Measurements from ENCODE around the gene SH3RF3.

SH3RF3 gene

GRCh38 chr2:109139002-109139401, 10.0 kb downstream of the SH3RF3 start:
- no peak for DNase-seq (ENCODE audit: low read depth)

- DNase-seq (ENCODE audit: low read depth), result no peak
Measured at GRCh38 chr2:109139865-109140396, 10.9 kb downstream of the SH3RF3 start.

- DNase-seq (ENCODE audit: low read depth), result no peak
Measured at GRCh38 chr2:109141006-109141600, 12.1 kb downstream of the SH3RF3 start.

GRCh38 chr2:109141727-109142283, 12.8 kb downstream of the SH3RF3 start:
- DNase-seq (ENCODE audit: low read depth), result no peak

GRCh38 chr2:109142416-109143210, 13.6 kb downstream of the SH3RF3 start:
- DNase-seq (ENCODE audit: low read depth), result no peak

- no peak for DNase-seq (ENCODE audit: low read depth)
Measured at GRCh38 chr2:109143214-109144187, 14.5 kb downstream of the SH3RF3 start.

- DNase-seq (ENCODE audit: low read depth), result no peak
Measured at GRCh38 chr2:109144271-109144670, 15.3 kb downstream of the SH3RF3 start.

- no peak for DNase-seq (ENCODE audit: low read depth)
Measured at GRCh38 chr2:109144721-109145120, 15.7 kb downstream of the SH3RF3 start.

- no peak for DNase-seq (ENCODE audit: low read depth)
Measured at GRCh38 chr2:109145286-109145685, 16.3 kb downstream of the SH3RF3 start.

GRCh38 chr2:109147405-109147804, 18.4 kb downstream of the SH3RF3 start:
- DNase-seq (ENCODE audit: low read depth), result no peak

- DNase-seq (ENCODE audit: low read depth), result no peak
Measured at GRCh38 chr2:109148117-109148746, 19.2 kb downstream of the SH3RF3 start.

GRCh38 chr2:109148991-109149645, 20.1 kb downstream of the SH3RF3 start:
- DNase-seq (ENCODE audit: low read depth), result no peak

- DNase-seq (ENCODE audit: low read depth), result no peak
Measured at GRCh38 chr2:109150559-109150958, 21.6 kb downstream of the SH3RF3 start.

- DNase-seq (ENCODE audit: low read depth), result no peak
Measured at GRCh38 chr2:109151519-109151918, 22.5 kb downstream of the SH3RF3 start.

GRCh38 chr2:109153005-109153784, 24.2 kb downstream of the SH3RF3 start:
- no peak for DNase-seq (ENCODE audit: low read depth)

GRCh38 chr2:109153807-109154206, 24.8 kb downstream of the SH3RF3 start:
- DNase-seq (ENCODE audit: low read depth), result no peak

- DNase-seq (ENCODE audit: low read depth), result no peak
Measured at GRCh38 chr2:109154226-109154625, 25.2 kb downstream of the SH3RF3 start.

- no peak for DNase-seq (ENCODE audit: low read depth)
Measured at GRCh38 chr2:109155553-109156451, 26.8 kb downstream of the SH3RF3 start.

GRCh38 chr2:109157563-109158105, 28.6 kb downstream of the SH3RF3 start:
- DNase-seq (ENCODE audit: low read depth), result no peak
